GM19351 (cell line): Measurements from ENCODE around the gene OR2Y1.
"Not testable (repeated sequence)": the region's sequence is repeated elsewhere in the genome, so short reads cannot be mapped to it uniquely, and the experiment has no call there.

Experiments
- ATAC-seq: cut with Tn5 transposase; IDR thresholded peaks from one replicate; pipeline ENCODE4 v1.9.1; 2021; ENCODE audit warnings: mild to moderate bottlenecking, moderate library complexity; ENCODE audit not compliant: unreplicated experiment

OR2Y1 gene

GRCh38 chr5:180740953-180741352 is 1.1 kb upstream of the OR2Y1 start:
- not testable (repeated sequence) for ATAC-seq

- ATAC-seq = no peak
These were observed 587 bp downstream of the OR2Y1 start for GRCh38 chr5:180739271-180739670.

- no peak for ATAC-seq
These were observed 3.3 kb downstream of the OR2Y1 start for GRCh38 chr5:180736536-180736935.

GRCh38 chr5:180724944-180725343 is 14.9 kb downstream of the OR2Y1 start:
- ATAC-seq = no peak

- no peak for ATAC-seq
These were observed 15.9 kb downstream of the OR2Y1 start for GRCh38 chr5:180723936-180724335.

- ATAC-seq = no peak
These were observed 19.4 kb downstream of the OR2Y1 start for GRCh38 chr5:180720486-180720885.

GRCh38 chr5:180719781-180720180 is 20.1 kb downstream of the OR2Y1 start:
- ATAC-seq = no peak

- ATAC-seq = no peak
These were observed 20.9 kb downstream of the OR2Y1 start for GRCh38 chr5:180718810-180719453.

GRCh38 chr5:180717989-180718388 is 21.9 kb downstream of the OR2Y1 start:
- ATAC-seq = peak; percentile 95

GRCh38 chr5:180704362-180704761 is 35.5 kb downstream of the OR2Y1 start:
- no peak for ATAC-seq

GRCh38 chr5:180703912-180704311 is 35.9 kb downstream of the OR2Y1 start:
- ATAC-seq = no peak

GRCh38 chr5:180703371-180703770 is 36.5 kb downstream of the OR2Y1 start:
- ATAC-seq = not testable (repeated sequence)

GRCh38 chr5:180700440-180700839 is 39.4 kb downstream of the OR2Y1 start:
- not testable (repeated sequence) for ATAC-seq

GRCh38 chr5:180699042-180699441 is 40.8 kb downstream of the OR2Y1 start:
- no peak for ATAC-seq

- no peak for ATAC-seq
These were observed 43.7 kb downstream of the OR2Y1 start for GRCh38 chr5:180696116-180696515.

GRCh38 chr5:180692429-180692828 is 47.4 kb downstream of the OR2Y1 start:
- ATAC-seq = no peak

GRCh38 chr5:180691046-180691445 is 48.8 kb downstream of the OR2Y1 start:
- no peak for ATAC-seq

- ATAC-seq = no peak
These were observed 49.3 kb downstream of the OR2Y1 start for GRCh38 chr5:180690562-180690961.

GRCh38 chr5:180689775-180690174 is 50.1 kb downstream of the OR2Y1 start:
- ATAC-seq = no peak
